H9 (cell line): ENCODE measurements around the gene MTCL1. TPM values are rescaled to one million over a fixed set of nuclear protein-coding genes. Genes with fewer than 3 reads are reported as not detected.

ENCODE experiments used
- DNase-seq: peaks from one replicate; pipeline ENCODE4 v3.0.0-alpha.2; 2017
- H2AFZ ChIP-seq: one replicate; pipeline ENCODE4 v1.6.1; 2013; ENCODE audit warnings: mild to moderate bottlenecking, low read length, control low read depth, moderate library complexity
- H2AK5ac ChIP-seq: 2 replicates; pipeline ENCODE4 v1.6.1; 2013; ENCODE audit warnings: low read length, control low read depth, mixed read lengths; ENCODE audit not compliant: insufficient read length
- H2BK120ac ChIP-seq: one replicate; pipeline ENCODE4 v1.6.1; 2013; ENCODE audit warnings: low read depth, mild to moderate bottlenecking, low read length, control low read depth, inconsistent platforms; ENCODE audit not compliant: poor library complexity, severe bottlenecking
- H2BK12ac ChIP-seq: 2 replicates; pipeline ENCODE4 v1.6.1; 2013; ENCODE audit warnings: low read length, control low read depth, mixed read lengths, low read depth; ENCODE audit not compliant: insufficient read length
- H2BK15ac ChIP-seq: 2 replicates; pipeline ENCODE4 v1.6.1; 2013; ENCODE audit warnings: low read depth, low read length, control low read depth
- H2BK20ac ChIP-seq: one replicate; pipeline ENCODE4 v1.6.1; 2013; ENCODE audit warnings: low read depth, mild to moderate bottlenecking, low read length, control low read depth, inconsistent platforms; ENCODE audit not compliant: poor library complexity, severe bottlenecking
- H2BK5ac ChIP-seq: 2 replicates; pipeline ENCODE4 v1.6.1; 2013; ENCODE audit warnings: low read length, control low read depth, mixed read lengths; ENCODE audit not compliant: insufficient read length
- H3K14ac ChIP-seq: 2 replicates; pipeline ENCODE4 v1.6.1; 2013; ENCODE audit warnings: low read length, control low read depth; ENCODE audit not compliant: insufficient read depth
- H3K18ac ChIP-seq: 2 replicates; pipeline ENCODE4 v1.6.1; 2013; ENCODE audit warnings: low read depth, mild to moderate bottlenecking, mixed read lengths, low read length, control low read depth; ENCODE audit not compliant: insufficient read length
- H3K23ac ChIP-seq: 2 replicates; pipeline ENCODE4 v1.6.1; 2013; ENCODE audit warnings: low read length, control low read depth, mixed read lengths, low read depth; ENCODE audit not compliant: insufficient read length
- H3K23me2 ChIP-seq: 2 replicates; pipeline ENCODE4 v1.6.1; 2013; ENCODE audit warnings: low read depth, mild to moderate bottlenecking, mixed read lengths, low read length, control low read depth; ENCODE audit not compliant: insufficient read length, poor library complexity, severe bottlenecking
- H3K27ac ChIP-seq: 2 replicates; pipeline ENCODE4 v1.5.1; 2013; ENCODE audit warnings: low read length, control low read depth, mixed read lengths, low read depth; ENCODE audit not compliant: insufficient read length
- H3K27me3 ChIP-seq: 2 replicates; pipeline ENCODE4 v1.6.1; 2013; ENCODE audit warnings: low read length, control low read depth, inconsistent platforms; ENCODE audit not compliant: insufficient read depth
- H3K4ac ChIP-seq: 2 replicates; pipeline ENCODE4 v1.6.1; 2013; ENCODE audit warnings: low read depth, mild to moderate bottlenecking, control low read depth, inconsistent platforms, low read length, moderate library complexity
- H3K4me1 ChIP-seq: 2 replicates; pipeline ENCODE4 v1.6.1; 2013; ENCODE audit warnings: low read length, control low read depth, inconsistent platforms; ENCODE audit not compliant: insufficient read depth
- H3K4me2 ChIP-seq: 2 replicates; pipeline ENCODE4 v1.6.1; 2013; ENCODE audit warnings: low read length, control low read depth, mixed read lengths; ENCODE audit not compliant: insufficient read length, insufficient read depth
- H3K56ac ChIP-seq: 2 replicates; pipeline ENCODE4 v1.6.1; 2013; ENCODE audit warnings: low read depth, mild to moderate bottlenecking, mixed read lengths, low read length, control low read depth; ENCODE audit not compliant: insufficient read length
- H3K79me1 ChIP-seq: 2 replicates; pipeline ENCODE4 v1.6.1; 2013; ENCODE audit warnings: low read depth, mild to moderate bottlenecking, moderate library complexity, low read length, control low read depth, inconsistent platforms; ENCODE audit not compliant: insufficient read depth, poor library complexity, severe bottlenecking
- H3K79me2 ChIP-seq: 2 replicates; pipeline ENCODE4 v1.6.1; 2013; ENCODE audit warnings: low read length, control low read depth, inconsistent platforms; ENCODE audit not compliant: insufficient read depth
- H3K9ac ChIP-seq: 2 replicates; pipeline ENCODE4 v1.6.1; 2013; ENCODE audit warnings: low read length, control low read depth, mixed read lengths; ENCODE audit not compliant: insufficient read length; ENCODE audit errors: extremely low read depth
- H3K9me3 ChIP-seq: one replicate; pipeline ENCODE4 v1.6.1; 2013; ENCODE audit warnings: low read depth, low read length, inconsistent platforms; ENCODE audit not compliant: control insufficient read depth
- H3T11ph ChIP-seq: one replicate; pipeline ENCODE4 v1.6.1; 2013; ENCODE audit warnings: mild to moderate bottlenecking, low read length, control low read depth, inconsistent platforms
- H4K20me1 ChIP-seq: one replicate; pipeline ENCODE4 v1.6.1; 2013; ENCODE audit not compliant: control insufficient read depth, insufficient read length, insufficient read depth
- H4K5ac ChIP-seq: 2 replicates; pipeline ENCODE4 v1.6.1; 2013; ENCODE audit warnings: low read depth, mild to moderate bottlenecking, mixed read lengths, low read length, control low read depth; ENCODE audit not compliant: insufficient read length
- H4K8ac ChIP-seq: replicated peaks from 2 replicates; pipeline ENCODE4 v1.6.1; 2013; ENCODE audit warnings: low read length, control low read depth, mixed read lengths, low read depth; ENCODE audit not compliant: insufficient read length
- H4K91ac ChIP-seq: 2 replicates; pipeline ENCODE4 v1.6.1; 2013; ENCODE audit warnings: low read depth, mild to moderate bottlenecking, moderate library complexity, mixed read lengths, low read length, control low read depth; ENCODE audit not compliant: insufficient read length
- H3K27ac Mint-ChIP-seq, 3 experiments: 2 replicates in 2 of 3; 3 replicates in 1 of 3; pipeline ENCODE4 v1.8.0; 2020 to 2021; ENCODE audit warnings: mixed read lengths in 3 of 3, mild to moderate bottlenecking in 1 of 3, moderate library complexity in 1 of 3
- H3K27me3 Mint-ChIP-seq: 2 replicates; pipeline ENCODE4 v1.8.0; 2021; ENCODE audit warnings: low read depth, mild to moderate bottlenecking, moderate library complexity, mixed read lengths
- H3K36me3 Mint-ChIP-seq, 3 experiments: 2 replicates in 2 of 3; 3 replicates in 1 of 3; pipeline ENCODE4 v1.8.0; 2020 to 2021; ENCODE audit warnings: low read depth in 3 of 3, mixed read lengths in 3 of 3; ENCODE audit not compliant: insufficient read depth in 1 of 3
- H3K4me1 Mint-ChIP-seq, 2 experiments: 2 replicates each; pipeline ENCODE4 v1.8.0; 2020; ENCODE audit warnings: mixed read lengths in 2 of 2
- H3K4me3 Mint-ChIP-seq, 2 experiments: 2 replicates in 1 of 2; 3 replicates in 1 of 2; pipeline ENCODE4 v1.8.0; 2020 to 2021; ENCODE audit warnings: mild to moderate bottlenecking in 2 of 2, mixed read lengths in 2 of 2, moderate library complexity in 1 of 2
- H3K9me3 Mint-ChIP-seq, 2 experiments: 2 replicates in 1 of 2; 3 replicates in 1 of 2; pipeline ENCODE4 v1.8.0; 2020; ENCODE audit warnings: mild to moderate bottlenecking in 2 of 2, mixed read lengths in 2 of 2, moderate library complexity in 1 of 2
- CTCF ChIP-seq: fragments of 200-600 bp; sonication (generic); conservative IDR thresholded peaks from 3 replicates; pipeline ENCODE4 v1.8.0; 2021; ENCODE audit warnings: antibody characterized with exemption, mild to moderate bottlenecking
- WGBS: extraction: QIAGEN DNeasy Blood & Tissue Kit; methylation state at CpG from one replicate; pipeline ENCODE4 v1.1.7; 2013; ENCODE audit warnings: missing lambda C conversion rate, low lambda C conversion rate, mixed read lengths; ENCODE audit not compliant: insufficient read length; ENCODE audit errors: extremely low coverage; 5-methylcytosine and 5-hydroxymethylcytosine counted together
- total RNA-seq: library from RNA; stranded (reverse); gene quantifications from 2 replicates; pipeline ENCODE4 v1.2.1, GENCODE V29; 2021

The MTCL1 gene
- total RNA-seq, 1 experiment from 2014 or later = 50.7 TPM

- no peaks in the 10 kb centered on the region for H4K20me1 ChIP-seq
- H3K56ac ChIP-seq = no peak overlapping the region
- H3T11ph ChIP-seq = no peak overlapping the region
- peak overlapping the region; percentile 23 for H3K18ac ChIP-seq
- TF ChIP-seq CTCF = peak; percentile 62
- H3K4me1 Mint-ChIP-seq = peaks cover 43 to 48% of the 10 kb centered on the region in 2 experiments
- H3K27ac ChIP-seq = no peak overlapping the region
- H2AFZ ChIP-seq = no peak overlapping the region
- H3K9me3 ChIP-seq = no peaks in the 10 kb centered on the region
- no peak overlapping the region for H3K4ac ChIP-seq
- no peak overlapping the region for H2BK12ac ChIP-seq
- H3K27me3 ChIP-seq = no peaks in the 10 kb centered on the region; the same call in 1 of the 2 replicates
- H4K5ac ChIP-seq = no peak overlapping the region
- peak overlapping the region; percentile 72 for H3K14ac ChIP-seq
- H3K79me2 ChIP-seq = peaks cover 7% of the 10 kb centered on the region; the same call in 1 of the 2 replicates
- peak overlapping the region; percentile 91 for H3K4me2 ChIP-seq
- no peak overlapping the region for H4K8ac ChIP-seq
- H4K91ac ChIP-seq = no peak overlapping the region
- H3K27ac Mint-ChIP-seq = peak overlapping the region in 2 of 3 experiments; percentile 53 to 92; a peak in 4 of 7 replicates
- WGBS = no CpG with 5 or more reads among the region's 48 CpGs
- H3K36me3 Mint-ChIP-seq = peaks cover 9 to 28% (median 11%) of the 10 kb centered on the region in 3 experiments
- peaks cover 25% of the 10 kb centered on the region for H3K27me3 Mint-ChIP-seq
- H2AK5ac ChIP-seq = no peak overlapping the region
- peaks cover 2 to 8% of the 10 kb centered on the region in 2 experiments; a peak in 4 of 5 replicates for H3K9me3 Mint-ChIP-seq
- H3K23ac ChIP-seq = no peak overlapping the region
- H2BK15ac ChIP-seq = no peak overlapping the region
- DNase-seq = peak; percentile 77
- peak overlapping the region; percentile 46 for H3K9ac ChIP-seq
- H3K4me1 ChIP-seq = no peaks in the 10 kb centered on the region; the same call in 1 of the 2 replicates
- peak overlapping the region; percentile 92 to 96 for H3K4me3 Mint-ChIP-seq
- H3K23me2 ChIP-seq = peaks cover 20% of the 10 kb centered on the region
- H2BK20ac ChIP-seq = no peak overlapping the region
- no peak overlapping the region for H2BK120ac ChIP-seq
- H2BK5ac ChIP-seq = no peak overlapping the region
- H3K79me1 ChIP-seq = no peaks in the 10 kb centered on the region
These were observed 1.6 kb downstream of the MTCL1 start for GRCh38 chr18:8706791-8707555.
